RWPE2 (cell line): Measurements from ENCODE around the gene COX7A2L.
"Not testable (repeated sequence)": the region's sequence is repeated elsewhere in the genome, so short reads cannot be mapped to it uniquely, and the experiment has no call there.

ENCODE experiments used
- ATAC-seq: fragments of 200-7000 bp; cut with Tn5 transposase; 3 replicates; pipeline ENCODE4 v1.9.1; 2021; ENCODE audit warnings: low read depth
- DNase-seq: peaks from one replicate; pipeline ENCODE4 v3.0.0-alpha.2; 2020; ENCODE audit warnings: low spot score
- H3K27ac ChIP-seq: fragments of 450-650 bp; 2 replicates; pipeline ENCODE4 v1.5.1; 2017; ENCODE audit warnings: mild to moderate bottlenecking; ENCODE audit not compliant: poor library complexity, severe bottlenecking
- H3K27me3 ChIP-seq: fragments of 250-450 bp; sonication (Bioruptor Pico); 2 replicates; pipeline ENCODE4 v1.5.1; 2021; ENCODE audit warnings: mild to moderate bottlenecking, moderate library complexity; ENCODE audit not compliant: insufficient read depth, poor library complexity, severe bottlenecking
- H3K36me3 ChIP-seq: fragments of 250-450 bp; sonication (Bioruptor Pico); 2 replicates; pipeline ENCODE4 v1.5.1; 2020; ENCODE audit warnings: low read depth, mild to moderate bottlenecking, moderate library complexity
- H3K4me1 ChIP-seq: fragments of 250-450 bp; sonication (Bioruptor Pico); 2 replicates; pipeline ENCODE4 v1.5.1; 2021; ENCODE audit warnings: mild to moderate bottlenecking, moderate library complexity; ENCODE audit not compliant: insufficient read depth, poor library complexity, severe bottlenecking
- H3K4me3 ChIP-seq: fragments of 250-450 bp; sonication (Bioruptor Pico); 2 replicates; pipeline ENCODE4 v1.5.1; 2021; ENCODE audit warnings: mild to moderate bottlenecking, moderate library complexity; ENCODE audit not compliant: severe bottlenecking
- H3K9me3 ChIP-seq: fragments of 250-450 bp; sonication (Bioruptor Pico); 2 replicates; pipeline ENCODE4 v1.5.1; 2021; ENCODE audit warnings: mild to moderate bottlenecking, moderate library complexity; ENCODE audit not compliant: severe bottlenecking
- TF ChIP-seq, protein P1 (sequence below): fragments of 450-650 bp; IDR thresholded peaks from one replicate; pipeline ENCODE4 v1.5.1; 2017; ENCODE audit warnings: mild to moderate bottlenecking, moderate library complexity; ENCODE audit not compliant: poor library complexity, severe bottlenecking

COX7A2L gene

GRCh38 chr2:42337356-42337820, 23.6 kb downstream of the COX7A2L start:
- ATAC-seq: no peak
- TF ChIP-seq, protein P1, sequence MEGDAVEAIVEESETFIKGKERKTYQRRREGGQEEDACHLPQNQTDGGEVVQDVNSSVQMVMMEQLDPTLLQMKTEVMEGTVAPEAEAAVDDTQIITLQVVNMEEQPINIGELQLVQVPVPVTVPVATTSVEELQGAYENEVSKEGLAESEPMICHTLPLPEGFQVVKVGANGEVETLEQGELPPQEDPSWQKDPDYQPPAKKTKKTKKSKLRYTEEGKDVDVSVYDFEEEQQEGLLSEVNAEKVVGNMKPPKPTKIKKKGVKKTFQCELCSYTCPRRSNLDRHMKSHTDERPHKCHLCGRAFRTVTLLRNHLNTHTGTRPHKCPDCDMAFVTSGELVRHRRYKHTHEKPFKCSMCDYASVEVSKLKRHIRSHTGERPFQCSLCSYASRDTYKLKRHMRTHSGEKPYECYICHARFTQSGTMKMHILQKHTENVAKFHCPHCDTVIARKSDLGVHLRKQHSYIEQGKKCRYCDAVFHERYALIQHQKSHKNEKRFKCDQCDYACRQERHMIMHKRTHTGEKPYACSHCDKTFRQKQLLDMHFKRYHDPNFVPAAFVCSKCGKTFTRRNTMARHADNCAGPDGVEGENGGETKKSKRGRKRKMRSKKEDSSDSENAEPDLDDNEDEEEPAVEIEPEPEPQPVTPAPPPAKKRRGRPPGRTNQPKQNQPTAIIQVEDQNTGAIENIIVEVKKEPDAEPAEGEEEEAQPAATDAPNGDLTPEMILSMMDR: no peak
- Histone ChIP-seq H3K9me3 (no peaks in the 10 kb centered on the region), H3K27ac (no peak overlapping the region), H3K4me3 (no peak overlapping the region), H3K27me3 (no peaks in the 10 kb centered on the region), H3K36me3 (peaks cover 26% of the 10 kb centered on the region), H3K4me1 (peaks cover 4% of the 10 kb centered on the region)
- no peak for DNase-seq

- no peaks in the 10 kb centered on the region for H3K9me3 ChIP-seq
- no peaks in the 10 kb centered on the region for H3K4me1 ChIP-seq
- H3K4me3 ChIP-seq: no peak overlapping the region
- H3K27ac ChIP-seq: no peak overlapping the region
- no peaks in the 10 kb centered on the region for H3K27me3 ChIP-seq
- TF ChIP-seq, protein P1: no peak
- H3K36me3 ChIP-seq: peaks cover 30% of the 10 kb centered on the region
- ATAC-seq (no peak), DNase-seq (no peak)
Measured at GRCh38 chr2:42336361-42336965, 24.6 kb downstream of the COX7A2L start.

DNA sequence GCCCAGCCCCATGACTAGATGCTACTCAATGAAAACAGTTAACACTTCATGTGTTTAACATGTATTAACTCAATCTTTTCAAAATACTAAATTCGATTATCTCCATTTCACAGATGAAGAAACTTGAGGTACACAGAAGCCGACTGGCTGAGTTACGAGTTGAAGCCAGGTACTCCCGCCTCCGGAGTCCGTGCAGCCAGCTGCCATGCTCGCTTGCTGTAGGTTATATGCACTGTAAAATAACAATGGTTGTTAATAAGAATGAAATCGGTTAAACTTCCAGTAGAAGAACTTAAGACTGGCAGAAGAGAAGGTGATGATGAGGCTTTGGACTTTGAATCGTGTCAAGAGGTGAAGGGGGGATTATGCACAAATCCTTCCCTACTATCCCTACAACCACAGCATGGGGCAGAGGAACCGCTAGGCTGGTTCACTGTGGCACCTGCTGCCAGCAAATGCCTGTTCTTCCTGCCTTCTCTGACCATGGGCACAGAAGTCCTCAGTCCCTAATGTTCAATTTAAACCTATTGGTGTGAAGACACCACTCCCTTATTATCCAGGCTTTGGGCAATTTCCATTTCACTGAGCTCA, 25.4 kb downstream of the COX7A2L start:
- Histone ChIP-seq H3K4me3 (no peak overlapping the region), H3K4me1 (no peaks in the 10 kb centered on the region), H3K27ac (no peak overlapping the region), H3K27me3 (no peaks in the 10 kb centered on the region), H3K9me3 (no peaks in the 10 kb centered on the region), H3K36me3 (peaks cover 29% of the 10 kb centered on the region)
- ATAC-seq (no peak), DNase-seq (no peak)
- TF ChIP-seq, protein P1: no peak

- not testable (repeated sequence) for H3K27ac ChIP-seq, ATAC-seq, H3K4me3 ChIP-seq, H3K4me1 ChIP-seq, H3K9me3 ChIP-seq, H3K27me3 ChIP-seq, DNase-seq
- H3K36me3 ChIP-seq: peaks cover 33% of the 10 kb centered on the region
Measured at GRCh38 chr2:42334865-42335264, 26.2 kb downstream of the COX7A2L start.

- TF ChIP-seq, protein P1: no peak
- Histone ChIP-seq H3K27me3 (no peaks in the 10 kb centered on the region), H3K4me1 (no peaks in the 10 kb centered on the region), H3K27ac (no peak overlapping the region), H3K9me3 (no peaks in the 10 kb centered on the region), H3K36me3 (peaks cover 39% of the 10 kb centered on the region), H3K4me3 (no peak overlapping the region)
- DNase-seq: no peak
- ATAC-seq: no peak
Measured at GRCh38 chr2:42334220-42334619, 26.8 kb downstream of the COX7A2L start.
